ENCODE data around the gene TMEM184B.

The TMEM184B gene

GRCh38 chr22:38221407-38221806 is 51.4 kb downstream of the TMEM184B start:
- no peak for DNase-seq

GRCh38 chr22:38220653-38221386 is 52.0 kb downstream of the TMEM184B start:
- no peak for DNase-seq

- no peak for DNase-seq
Observed at GRCh38 chr22:38220163-38220562, 52.6 kb downstream of the TMEM184B start.

- DNase-seq, result no peak
Observed at GRCh38 chr22:38219632-38220031, 53.2 kb downstream of the TMEM184B start.

GRCh38 chr22:38218661-38219622 is 53.9 kb downstream of the TMEM184B start:
- DNase-seq, result no peak

- no peak for DNase-seq
Observed at GRCh38 chr22:38215156-38216038, 57.4 kb downstream of the TMEM184B start.

GRCh38 chr22:38214302-38215056 is 58.3 kb downstream of the TMEM184B start:
- no peak for DNase-seq

- no peak for DNase-seq
Observed at GRCh38 chr22:38213990-38214301, 58.9 kb downstream of the TMEM184B start.

GRCh38 chr22:38213319-38213989 is 59.4 kb downstream of the TMEM184B start:
- no peak for DNase-seq

- DNase-seq, result no peak
Observed at GRCh38 chr22:38212442-38212841, 60.4 kb downstream of the TMEM184B start.

GRCh38 chr22:38211556-38211955 is 61.3 kb downstream of the TMEM184B start:
- DNase-seq, result no peak

- no peak for DNase-seq
Observed at GRCh38 chr22:38208551-38208968, 64.2 kb downstream of the TMEM184B start.

GRCh38 chr22:38207898-38208432 is 64.8 kb downstream of the TMEM184B start:
- no peak for DNase-seq

GRCh38 chr22:38205261-38206128 is 67.3 kb downstream of the TMEM184B start:
- DNase-seq, result no peak

- DNase-seq, result no peak
Observed at GRCh38 chr22:38204784-38205183, 68.0 kb downstream of the TMEM184B start.

GRCh38 chr22:38203855-38204514 is 68.8 kb downstream of the TMEM184B start:
- DNase-seq, result no peak

- no peak for DNase-seq
Observed at GRCh38 chr22:38203090-38203810, 69.6 kb downstream of the TMEM184B start.

- DNase-seq, result no peak
Observed at GRCh38 chr22:38202437-38203089, 70.2 kb downstream of the TMEM184B start.
